Duodenal mucosa (tissue), 2 donors: ENCODE results near the gene HDAC8.
"Not testable (repeated sequence)": the region's sequence is repeated elsewhere in the genome, so short reads cannot be mapped to it uniquely, and the experiment has no call there.

ENCODE experiments used
- H3K27ac ChIP-seq: one replicate; pipeline ENCODE4 v1.7.0; 2013; ENCODE audit warnings: low read depth, low read length
- H3K27me3 ChIP-seq, 2 donors: one replicate each; pipeline ENCODE4 v1.7.0; 2013; ENCODE audit warnings: low read length in 2 of 2, control low read depth in 1 of 2; ENCODE audit not compliant: insufficient read depth in 2 of 2, control insufficient read depth in 1 of 2
- H3K36me3 ChIP-seq, 2 donors: one replicate each; pipeline ENCODE4 v1.7.0; 2013; ENCODE audit warnings: low read length in 2 of 2, control low read depth in 1 of 2; ENCODE audit not compliant: insufficient read depth in 2 of 2, control insufficient read depth in 1 of 2
- H3K4me1 ChIP-seq, 2 donors: one replicate each; pipeline ENCODE4 v1.7.0; 2013; ENCODE audit warnings: low read length in 2 of 2, control low read depth in 1 of 2; ENCODE audit not compliant: insufficient read depth in 2 of 2, control insufficient read depth in 1 of 2
- H3K4me3 ChIP-seq, 2 donors: one replicate each; pipeline ENCODE4 v1.7.0; 2013; ENCODE audit warnings: low read length in 2 of 2, low read depth in 1 of 2
- H3K9ac ChIP-seq, 2 donors: one replicate each; pipeline ENCODE4 v1.7.0; 2013; ENCODE audit warnings: low read length in 2 of 2, low read depth in 1 of 2
- H3K9me3 ChIP-seq, 2 donors: one replicate each; pipeline ENCODE4 v1.7.0; 2013; ENCODE audit warnings: low read length in 2 of 2, control low read depth in 1 of 2; ENCODE audit not compliant: control insufficient read depth in 1 of 2

HDAC8 gene

GRCh38 chrX:72539822-72540221, 32.8 kb downstream of the HDAC8 start:
- Histone ChIP-seq H3K27me3 (no peaks in the 10 kb centered on the region), H3K4me3 (no peak overlapping the region), H3K36me3 (peaks cover 0 to 5% of the 10 kb centered on the region in 2 donors), H3K9me3 (no peaks in the 10 kb centered on the region), H3K9ac (no peak overlapping the region), H3K4me1 (no peaks in the 10 kb centered on the region), H3K27ac (no peak overlapping the region)

- Histone ChIP-seq H3K4me3 (no peak overlapping the region), H3K9ac (no peak overlapping the region), H3K27ac (no peak overlapping the region), H3K36me3 (no peaks in the 10 kb centered on the region), H3K4me1 (no peaks in the 10 kb centered on the region), H3K9me3 (no peaks in the 10 kb centered on the region), H3K27me3 (no peaks in the 10 kb centered on the region)
Observed at GRCh38 chrX:72536542-72536941, 36.1 kb downstream of the HDAC8 start.

GRCh38 chrX:72532366-72532765, 40.3 kb downstream of the HDAC8 start:
- H3K9ac ChIP-seq: no peak overlapping the region
- no peaks in the 10 kb centered on the region for H3K27me3 ChIP-seq
- no peak overlapping the region for H3K27ac ChIP-seq
- peaks cover 0 to under 1% of the 10 kb centered on the region in 2 donors for H3K4me1 ChIP-seq
- no peaks in the 10 kb centered on the region for H3K9me3 ChIP-seq
- no peaks in the 10 kb centered on the region for H3K36me3 ChIP-seq
- H3K4me3 ChIP-seq: no peak overlapping the region

- Histone ChIP-seq H3K4me3 (no peak overlapping the region), H3K9ac (no peak overlapping the region), H3K36me3 (no peaks in the 10 kb centered on the region), H3K4me1 (peaks cover 0 to 9% of the 10 kb centered on the region in 2 donors), H3K9me3 (no peaks in the 10 kb centered on the region), H3K27me3 (no peaks in the 10 kb centered on the region), H3K27ac (no peak overlapping the region)
Observed at GRCh38 chrX:72526534-72527508, 45.8 kb downstream of the HDAC8 start.

- no peaks in the 10 kb centered on the region for H3K4me1 ChIP-seq
Observed at GRCh38 chrX:72498782-72499181, 73.9 kb downstream of the HDAC8 start.

GRCh38 chrX:72495046-72495445, 77.6 kb downstream of the HDAC8 start:
- H3K27ac ChIP-seq: no peak overlapping the region
- no peaks in the 10 kb centered on the region for H3K9me3 ChIP-seq
- H3K4me3 ChIP-seq: no peak overlapping the region
- H3K9ac ChIP-seq: no peak overlapping the region
- no peaks in the 10 kb centered on the region for H3K4me1 ChIP-seq
- no peaks in the 10 kb centered on the region for H3K36me3 ChIP-seq
- no peaks in the 10 kb centered on the region for H3K27me3 ChIP-seq

More at GRCh38 chrX:72498782-72499181, 73.9 kb downstream of the HDAC8 start:
- Histone ChIP-seq H3K4me3 (no peak overlapping the region), H3K27ac (no peak overlapping the region), H3K9me3 (no peaks in the 10 kb centered on the region), H3K27me3 (no peaks in the 10 kb centered on the region), H3K36me3 (no peaks in the 10 kb centered on the region), H3K9ac (no peak overlapping the region)

- no peak overlapping the region for H3K9ac ChIP-seq
- H3K36me3 ChIP-seq: peaks cover 0 to 7% of the 10 kb centered on the region in 2 donors
- no peaks in the 10 kb centered on the region for H3K9me3 ChIP-seq
- H3K4me3 ChIP-seq: no peak overlapping the region
- H3K27ac ChIP-seq: no peak overlapping the region
- H3K4me1 ChIP-seq: no peaks in the 10 kb centered on the region
- H3K27me3 ChIP-seq: no peaks in the 10 kb centered on the region
Observed at GRCh38 chrX:72492499-72492898, 80.1 kb downstream of the HDAC8 start.

- H3K4me1 ChIP-seq, H3K9me3 ChIP-seq, H3K27me3 ChIP-seq, H3K9ac ChIP-seq, H3K36me3 ChIP-seq, H3K27ac ChIP-seq, H3K4me3 ChIP-seq: not testable (repeated sequence)
Observed at GRCh38 chrX:72490221-72490620, 82.4 kb downstream of the HDAC8 start.

- H3K9me3 ChIP-seq: no peaks in the 10 kb centered on the region
- H3K9ac ChIP-seq: no peak overlapping the region
- no peaks in the 10 kb centered on the region for H3K4me1 ChIP-seq
- H3K27ac ChIP-seq: no peak overlapping the region
- H3K27me3 ChIP-seq: no peaks in the 10 kb centered on the region
- H3K36me3 ChIP-seq: peaks cover 0 to 12% of the 10 kb centered on the region in 2 donors
- no peak overlapping the region for H3K4me3 ChIP-seq
Observed at GRCh38 chrX:72487661-72488060, 85.0 kb downstream of the HDAC8 start.

GRCh38 chrX:72479324-72480274, 93.0 kb downstream of the HDAC8 start:
- Histone ChIP-seq H3K27me3 (no peaks in the 10 kb centered on the region), H3K9ac (no peak overlapping the region), H3K9me3 (no peaks in the 10 kb centered on the region), H3K27ac (no peak overlapping the region), H3K36me3 (peaks cover 0 to 4% of the 10 kb centered on the region in 2 donors), H3K4me3 (no peak overlapping the region), H3K4me1 (peaks cover 4 to 10% of the 10 kb centered on the region in 2 donors)
